Peyer's patch (tissue), 4 donors: ENCODE measurements around the gene USP36. TPM values are rescaled to one million over a fixed set of nuclear protein-coding genes. Genes with fewer than 3 reads are reported as not detected.

Experiments used
- DNase-seq, 3 donors: peaks; one replicate each; pipeline ENCODE4 v3.0.0-alpha.2; 2017 to 2019
- H3K27ac ChIP-seq, 4 donors: fragments of 200-600 bp; sonication (generic); one replicate each; pipeline ENCODE4 v1.5.1; 2016 to 2019
- H3K27me3 ChIP-seq, 2 donors: fragments of 200-600 bp; sonication (generic); one replicate each; pipeline ENCODE4 v1.5.1; 2019
- H3K36me3 ChIP-seq, 3 donors: fragments of 200-600 bp; sonication (generic); one replicate each; pipeline ENCODE4 v1.5.1; 2016 to 2019
- H3K4me1 ChIP-seq, 4 donors: fragments of 200-600 bp; sonication (generic); one replicate each; pipeline ENCODE4 v1.5.1; 2016 to 2019
- H3K4me3 ChIP-seq, 4 donors: fragments of 200-600 bp; sonication (generic); 1 replicate in 3 of 4; 2 replicates in 1 of 4; pipeline ENCODE4 v1.5.1; 2016 to 2019; ENCODE audit warnings: mild to moderate bottlenecking in 1 of 4
- H3K9me3 ChIP-seq, 4 donors: fragments of 200-600 bp; sonication (generic); one replicate each; pipeline ENCODE4 v1.5.1; 2016 to 2019; ENCODE audit warnings: mild to moderate bottlenecking in 1 of 4
- CTCF ChIP-seq, 6 experiments: fragments of 450-650 bp in 4 of 6; fragments of 200-600 bp in 2 of 6; sonication (generic) in 1 of 6; IDR thresholded peaks; one replicate each; pipeline ENCODE4 v1.5.1; 2017 to 2019; ENCODE audit warnings: antibody characterized with exemption in 6 of 6, mild to moderate bottlenecking in 3 of 6, moderate library complexity in 1 of 6
- POLR2A ChIP-seq, 2 donors: fragments of 450-650 bp; IDR thresholded peaks; one replicate each; pipeline ENCODE4 v1.5.1; 2017; ENCODE audit warnings: antibody characterized with exemption in 2 of 2, mild to moderate bottlenecking in 2 of 2, moderate library complexity in 2 of 2
- total RNA-seq, 4 donors: library from RNA; depleted of rRNA; stranded (reverse); fragments of >200 nt; gene quantifications; one replicate each; pipeline ENCODE4 v1.1.0, GENCODE V29; 2016

USP36 gene
- total RNA-seq, 4 donors from 2014 or later: 20.7 to 130 (median 59.9) TPM

- Histone ChIP-seq H3K27ac (no peak overlapping the region), H3K9me3 (no peaks in the 10 kb centered on the region), H3K4me1 (no peaks in the 10 kb centered on the region), H3K4me3 (no peak overlapping the region), H3K36me3 (peaks cover 0 to 75% (median 0%) of the 10 kb centered on the region in 3 donors), H3K27me3 (no peaks in the 10 kb centered on the region)
- TF ChIP-seq POLR2A (IDR thresholded peaks at IDR 0.05) (no peak), CTCF (IDR thresholded peaks at IDR 0.05) (no peak)
- DNase-seq: no peak
These were observed 44.1 kb downstream of the USP36 start for GRCh38 chr17:78796517-78796900.

GRCh38 chr17:78795861-78796516 is 44.6 kb downstream of the USP36 start:
- Histone ChIP-seq H3K27ac (no peak overlapping the region), H3K4me3 (no peak overlapping the region), H3K4me1 (no peaks in the 10 kb centered on the region), H3K27me3 (no peaks in the 10 kb centered on the region), H3K36me3 (peaks cover 0 to 70% (median 0%) of the 10 kb centered on the region in 3 donors), H3K9me3 (no peaks in the 10 kb centered on the region)
- no peak for TF ChIP-seq CTCF (IDR thresholded peaks at IDR 0.05)
- DNase-seq: no peak

- H3K36me3 ChIP-seq: peaks cover 0 to 63% (median 0%) of the 10 kb centered on the region in 3 donors
- no peak for DNase-seq
These were observed 45.6 kb downstream of the USP36 start for GRCh38 chr17:78794864-78795640.

GRCh38 chr17:78794399-78794798 is 46.2 kb downstream of the USP36 start:
- Histone ChIP-seq H3K27me3 (no peaks in the 10 kb centered on the region), H3K27ac (no peak overlapping the region), H3K36me3 (peaks cover 0 to 61% (median 0%) of the 10 kb centered on the region in 3 donors), H3K9me3 (no peaks in the 10 kb centered on the region), H3K4me1 (peaks cover 0 to 9% (median 0%) of the 10 kb centered on the region in 4 donors), H3K4me3 (no peak overlapping the region)
- no peak for TF ChIP-seq POLR2A (IDR thresholded peaks at IDR 0.05)
- no peak for DNase-seq

More at GRCh38 chr17:78794864-78795640, 45.6 kb downstream of the USP36 start:
- no peak for TF ChIP-seq CTCF (IDR thresholded peaks at IDR 0.05)
- TF ChIP-seq POLR2A (IDR thresholded peaks at IDR 0.05): no peak
- Histone ChIP-seq H3K9me3 (no peaks in the 10 kb centered on the region), H3K4me1 (peaks cover 0 to 3% (median 0%) of the 10 kb centered on the region in 4 donors), H3K27me3 (no peaks in the 10 kb centered on the region), H3K4me3 (no peak overlapping the region), H3K27ac (no peak overlapping the region)

GRCh38 chr17:78793968-78794367 is 46.6 kb downstream of the USP36 start:
- no peak for TF ChIP-seq CTCF (IDR thresholded peaks at IDR 0.05)
- TF ChIP-seq POLR2A (IDR thresholded peaks at IDR 0.05): no peak
- Histone ChIP-seq H3K27ac (no peak overlapping the region), H3K4me1 (peaks cover 0 to 13% (median 0%) of the 10 kb centered on the region in 4 donors), H3K36me3 (peaks cover 0 to 56% (median 0%) of the 10 kb centered on the region in 3 donors), H3K9me3 (no peaks in the 10 kb centered on the region), H3K27me3 (no peaks in the 10 kb centered on the region), H3K4me3 (no peak overlapping the region)
- DNase-seq: no peak

GRCh38 chr17:78793415-78793814 is 47.2 kb downstream of the USP36 start:
- H3K27me3 ChIP-seq: no peaks in the 10 kb centered on the region
- peaks cover 0 to 13% (median 0%) of the 10 kb centered on the region in 4 donors for H3K4me1 ChIP-seq
- TF ChIP-seq POLR2A (IDR thresholded peaks at IDR 0.05) (no peak), CTCF (IDR thresholded peaks at IDR 0.05) (no peak)

More at GRCh38 chr17:78793415-78793814, 47.2 kb downstream of the USP36 start:
- H3K4me3 ChIP-seq: no peak overlapping the region
- no peak overlapping the region for H3K27ac ChIP-seq
- peaks cover 0 to 51% (median 0%) of the 10 kb centered on the region in 3 donors for H3K36me3 ChIP-seq
- H3K9me3 ChIP-seq: no peaks in the 10 kb centered on the region
- DNase-seq: no peak
